Glutamatergic neuron (in vitro differentiated cells): ENCODE data around the gene PLCL1. TPM values are rescaled to one million over a fixed set of nuclear protein-coding genes. Genes with fewer than 3 reads are reported as not detected.

Experiments used
- DNase-seq: peaks from one replicate; pipeline ENCODE4 v3.0.0; 2022
- H3K27ac Mint-ChIP-seq: one replicate; pipeline ENCODE4 v1.8.0; 2020; ENCODE audit warnings: mild to moderate bottlenecking, mixed read lengths, inconsistent platforms; ENCODE audit not compliant: unreplicated experiment
- H3K27me3 Mint-ChIP-seq: one replicate; pipeline ENCODE4 v1.8.0; 2020; ENCODE audit warnings: mild to moderate bottlenecking, moderate library complexity, mixed read lengths, inconsistent platforms; ENCODE audit not compliant: unreplicated experiment
- H3K36me3 Mint-ChIP-seq: one replicate; pipeline ENCODE4 v1.8.0; 2020; ENCODE audit warnings: mild to moderate bottlenecking, mixed read lengths, inconsistent platforms; ENCODE audit not compliant: unreplicated experiment
- H3K4me1 Mint-ChIP-seq: one replicate; pipeline ENCODE4 v1.8.0; 2020; ENCODE audit warnings: mild to moderate bottlenecking, low read depth, mixed read lengths, inconsistent platforms; ENCODE audit not compliant: unreplicated experiment
- H3K4me3 Mint-ChIP-seq: one replicate; pipeline ENCODE4 v1.8.0; 2020; ENCODE audit warnings: mild to moderate bottlenecking, mixed read lengths, inconsistent platforms; ENCODE audit not compliant: unreplicated experiment
- H3K9me3 Mint-ChIP-seq: one replicate; pipeline ENCODE4 v1.8.0; 2020; ENCODE audit warnings: mild to moderate bottlenecking, moderate library complexity, mixed read lengths, inconsistent platforms; ENCODE audit not compliant: unreplicated experiment
- CTCF ChIP-seq: fragments of 200-600 bp; sonication (generic); IDR thresholded peaks from one replicate; pipeline ENCODE4 v1.5.0; 2021; ENCODE audit not compliant: partially characterized antibody, unreplicated experiment
- total RNA-seq: library from RNA; stranded (reverse); fragmentation: NEBNext Ultra II Directional; extraction: Animal tissue kit (Norgen Biotek cat#: 25700); gene quantifications from one replicate; pipeline ENCODE4 v1.2.1, GENCODE V29; 2021; ENCODE audit not compliant: unreplicated experiment

PLCL1 gene
- total RNA-seq, 1 donor from 2014 or later, result 28.8 TPM

- Mint-ChIP-seq H3K27me3 (no peaks in the 10 kb centered on the region), H3K27ac (no peak overlapping the region), H3K9me3 (no peaks in the 10 kb centered on the region), H3K4me3 (no peak overlapping the region), H3K36me3 (no peaks in the 10 kb centered on the region), H3K4me1 (peaks cover 13% of the 10 kb centered on the region)
- TF ChIP-seq CTCF, result no peak
- no peak for DNase-seq
Observed at GRCh38 chr2:197851451-197851850, 47.1 kb downstream of the PLCL1 start.

GRCh38 chr2:197852108-197852507 is 47.7 kb downstream of the PLCL1 start:
- Mint-ChIP-seq H3K27me3 (no peaks in the 10 kb centered on the region), H3K27ac (no peak overlapping the region), H3K9me3 (no peaks in the 10 kb centered on the region), H3K4me3 (no peak overlapping the region), H3K36me3 (no peaks in the 10 kb centered on the region), H3K4me1 (peaks cover 13% of the 10 kb centered on the region)
- DNase-seq, result no peak
- no peak for TF ChIP-seq CTCF

DNA sequence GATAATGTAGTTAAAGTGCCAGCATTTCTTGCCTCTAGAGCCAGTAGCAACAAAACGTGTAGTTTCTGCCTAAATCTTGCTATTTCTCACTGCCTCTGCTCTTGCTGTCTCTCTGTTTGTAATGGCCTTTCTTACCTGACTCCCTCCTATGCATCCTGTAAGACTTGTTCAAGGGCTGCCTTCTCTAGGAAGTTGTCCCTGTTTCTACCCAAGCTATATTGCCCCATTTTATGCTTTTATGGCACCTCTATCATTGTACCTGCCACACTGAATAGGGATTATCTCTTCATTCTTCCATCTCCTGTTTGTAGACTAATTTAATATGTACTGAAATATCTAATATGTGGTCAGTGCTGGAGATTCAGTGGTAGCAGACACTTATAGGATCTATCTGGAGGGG is 49.2 kb downstream of the PLCL1 start:
- Mint-ChIP-seq H3K4me1 (peaks cover 13% of the 10 kb centered on the region), H3K4me3 (no peak overlapping the region), H3K36me3 (no peaks in the 10 kb centered on the region), H3K27ac (no peak overlapping the region), H3K27me3 (no peaks in the 10 kb centered on the region), H3K9me3 (no peaks in the 10 kb centered on the region)
- no peak for TF ChIP-seq CTCF
- DNase-seq, result no peak

DNA sequence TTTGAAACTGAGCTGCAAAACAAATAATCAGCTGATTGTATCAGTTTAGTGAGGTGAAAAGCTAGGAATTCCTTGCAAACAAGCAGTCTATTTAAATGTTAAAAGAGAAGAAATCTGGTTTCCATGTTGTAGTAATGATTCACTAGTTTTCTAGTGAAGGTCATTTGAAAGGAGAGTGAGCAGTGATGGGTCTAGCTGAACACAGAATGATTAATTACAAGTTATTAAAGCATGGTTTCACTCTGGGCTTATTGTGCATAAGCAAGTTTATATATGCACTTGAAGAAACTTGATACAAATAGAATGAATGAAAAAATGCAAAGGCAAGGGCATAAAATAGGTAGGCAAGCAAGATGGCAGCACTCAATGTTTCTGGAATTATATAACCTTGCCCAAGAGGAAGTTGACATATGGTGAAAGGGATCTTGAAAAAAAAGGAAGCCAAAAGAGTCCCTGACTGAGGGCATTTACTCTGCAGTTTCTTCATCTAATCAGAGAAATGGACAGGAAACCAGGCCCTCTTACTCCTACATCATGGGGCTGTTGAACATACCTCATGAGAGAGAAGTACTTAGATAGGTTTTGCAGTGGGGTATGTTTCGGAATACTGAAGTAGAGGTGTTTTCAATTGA is 53.2 kb downstream of the PLCL1 start:
- no peak for TF ChIP-seq CTCF
- no peak for DNase-seq
- H3K27ac Mint-ChIP-seq, result no peak overlapping the region
- no peaks in the 10 kb centered on the region for H3K9me3 Mint-ChIP-seq
- no peaks in the 10 kb centered on the region for H3K36me3 Mint-ChIP-seq
- H3K4me3 Mint-ChIP-seq, result no peak overlapping the region
- H3K27me3 Mint-ChIP-seq, result no peaks in the 10 kb centered on the region
- peaks cover 2% of the 10 kb centered on the region for H3K4me1 Mint-ChIP-seq

- Mint-ChIP-seq H3K27ac (no peak overlapping the region), H3K36me3 (no peaks in the 10 kb centered on the region), H3K9me3 (no peaks in the 10 kb centered on the region), H3K4me1 (peaks cover 2% of the 10 kb centered on the region), H3K4me3 (no peak overlapping the region), H3K27me3 (no peaks in the 10 kb centered on the region)
- TF ChIP-seq CTCF, result no peak
- DNase-seq, result no peak
Observed at GRCh38 chr2:197858607-197859140, 54.3 kb downstream of the PLCL1 start.
